ENCODE data around the gene CALD1. TPM values are rescaled to one million over a fixed set of nuclear protein-coding genes. Genes with fewer than 3 reads are reported as not detected.

Gene CALD1
- total RNA-seq, 1 experiment from 2014 or later = 107 TPM

- Histone ChIP-seq H2BK15ac (ENCODE audit: low read depth, low read length) (no peak overlapping the region), H3K23me2 (ENCODE audit: insufficient read length, low read depth, low read length, poor library complexity, severe bottlenecking) (no peaks in the 10 kb centered on the region), H3T11ph (ENCODE audit: low read length) (no peak overlapping the region), H2BK5ac (ENCODE audit: insufficient read length, low read length) (no peak overlapping the region), H3K4me1 (ENCODE audit: insufficient read depth, low read length) (no peaks in the 10 kb centered on the region), H2BK120ac (ENCODE audit: low read depth, low read length, poor library complexity, severe bottlenecking) (no peak overlapping the region), H3K27me3 (ENCODE audit: insufficient read depth, low read length) (no peaks in the 10 kb centered on the region), H2BK12ac (ENCODE audit: insufficient read length, low read depth, low read length) (no peak overlapping the region), H4K91ac (ENCODE audit: insufficient read length, low read depth, low read length) (no peak overlapping the region), H4K8ac (replicated peaks; ENCODE audit: insufficient read length, low read depth, low read length) (no peak overlapping the region), H3K18ac (ENCODE audit: insufficient read length, low read depth, low read length) (no peak overlapping the region), H3K4me2 (ENCODE audit: insufficient read depth, insufficient read length, low read length) (no peak overlapping the region), H4K5ac (ENCODE audit: insufficient read length, low read depth, low read length) (no peak overlapping the region), H3K56ac (ENCODE audit: insufficient read length, low read depth, low read length) (no peak overlapping the region), H2BK20ac (ENCODE audit: low read depth, low read length, poor library complexity, severe bottlenecking) (no peak overlapping the region), H3K79me1 (ENCODE audit: insufficient read depth, low read depth, low read length, poor library complexity, severe bottlenecking) (no peaks in the 10 kb centered on the region), H3K9ac (ENCODE audit: extremely low read depth, insufficient read length, low read length) (no peak overlapping the region), H3K4ac (ENCODE audit: low read depth, low read length) (no peak overlapping the region), H2AK5ac (ENCODE audit: insufficient read length, low read length) (no peak overlapping the region), H3K79me2 (ENCODE audit: insufficient read depth, low read length) (no peaks in the 10 kb centered on the region), H3K9me3 (ENCODE audit: control insufficient read depth, low read depth, low read length) (no peaks in the 10 kb centered on the region), H3K27ac (ENCODE audit: insufficient read length, low read depth, low read length) (no peak overlapping the region), H3K14ac (ENCODE audit: insufficient read depth, low read length) (no peak overlapping the region), H3K23ac (ENCODE audit: insufficient read length, low read depth, low read length) (no peak overlapping the region), H4K20me1 (ENCODE audit: control insufficient read depth, insufficient read depth, insufficient read length) (no peaks in the 10 kb centered on the region), H2AFZ (ENCODE audit: low read length) (no peak overlapping the region)
- no peak overlapping the region for H3K27ac Mint-ChIP-seq
- no peaks in the 10 kb centered on the region for H3K4me1 Mint-ChIP-seq
- H3K9me3 Mint-ChIP-seq = no peaks in the 10 kb centered on the region; a peak in 1 of 5 replicates
- DNase-seq = no peak
- peaks cover 19 to 81% (median 44%) of the 10 kb centered on the region in 3 experiments; a peak in 6 of 7 replicates for H3K36me3 Mint-ChIP-seq (ENCODE audit: insufficient read depth in 1 of 3, low read depth in 3 of 3)
- TF ChIP-seq CTCF (conservative IDR thresholded peaks at IDR 0.05) = no peak
- WGBS (ENCODE audit: extremely low coverage, insufficient read length, low lambda C conversion rate) = no CpG with 5 or more reads among the region's 5 CpGs
- no peak overlapping the region for H3K4me3 Mint-ChIP-seq
- H3K27me3 Mint-ChIP-seq (ENCODE audit: low read depth) = no peaks in the 10 kb centered on the region
These were observed 180.4 kb downstream of the CALD1 start for GRCh38 chr7:134959810-134960209.

Data from H9 (cell line).